GM19372 (cell line): ENCODE results near the gene PKD1L1.

Experiments
- ATAC-seq: cut with Tn5 transposase; IDR thresholded peaks from one replicate; pipeline ENCODE4 v1.9.1; 2021; ENCODE audit warnings: mild to moderate bottlenecking, low read depth, moderate library complexity; ENCODE audit not compliant: unreplicated experiment

The PKD1L1 gene

DNA sequence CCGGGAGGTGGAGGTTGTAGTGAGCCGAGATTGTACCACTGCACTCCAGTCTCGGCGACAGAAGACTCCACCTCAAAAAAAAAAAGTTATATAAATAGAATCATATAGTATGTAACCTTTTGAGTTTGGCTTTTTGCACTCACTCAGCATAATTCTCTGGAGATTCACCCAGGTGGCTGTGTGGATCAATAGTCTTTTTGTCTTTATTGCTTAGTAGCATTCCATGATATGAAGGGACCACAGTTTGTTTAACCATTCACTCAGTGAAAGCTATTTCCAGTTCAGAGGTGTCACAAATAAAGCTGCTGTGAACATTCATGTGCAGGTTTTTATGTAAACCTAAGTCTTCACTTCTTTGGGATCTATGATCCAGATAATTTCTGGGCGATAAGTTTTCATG is 167.7 kb downstream of the PKD1L1 start:
- no peak for ATAC-seq

- ATAC-seq: no peak
These were observed 168.9 kb downstream of the PKD1L1 start for GRCh38 chr7:47779341-47779771.

DNA sequence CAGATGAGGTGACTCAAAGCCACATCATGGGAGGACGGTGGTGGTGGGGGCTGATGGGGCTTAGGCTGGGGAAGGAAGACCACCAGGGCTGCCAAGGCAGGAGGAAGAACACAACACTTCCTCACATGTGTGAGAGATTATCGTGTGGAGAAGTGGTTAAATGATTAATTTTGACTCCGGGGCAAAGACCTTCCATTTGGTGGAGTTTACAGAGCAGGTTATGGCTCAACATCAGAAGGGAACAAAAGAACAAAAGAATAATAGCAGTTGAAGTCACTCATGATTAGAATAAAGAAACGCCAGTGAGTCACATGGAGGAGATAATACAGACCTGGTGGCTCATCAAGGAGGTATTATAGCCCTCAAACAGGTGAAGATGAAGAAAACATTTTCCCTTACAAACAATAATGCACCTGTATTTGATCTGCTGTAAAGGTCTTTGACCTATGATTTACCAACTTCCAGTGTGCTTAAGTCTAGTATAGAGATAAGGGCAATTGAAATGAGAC is 170.1 kb downstream of the PKD1L1 start:
- ATAC-seq: no peak

GRCh38 chr7:47777531-47778152 is 170.6 kb downstream of the PKD1L1 start:
- no peak for ATAC-seq

DNA sequence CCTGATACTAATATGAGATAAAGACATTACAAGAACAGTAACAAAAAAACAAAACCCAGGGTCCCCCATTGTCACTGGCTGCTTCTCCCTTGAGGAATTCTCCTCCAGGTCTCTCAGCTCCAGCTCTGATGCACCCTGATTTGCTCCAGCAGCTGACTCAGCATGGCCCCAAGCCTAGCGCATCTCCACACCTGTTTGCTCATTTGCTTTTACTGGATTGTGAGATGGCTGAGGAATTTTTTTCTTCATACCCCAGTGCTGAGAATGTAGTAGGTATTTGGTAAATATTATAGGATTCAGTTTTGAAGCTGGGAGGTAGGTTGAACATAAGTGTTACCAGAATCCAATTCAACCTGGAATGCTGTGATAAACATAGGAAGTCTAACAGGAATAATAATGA is 171.9 kb downstream of the PKD1L1 start:
- ATAC-seq: no peak

GRCh38 chr7:47775238-47775637 is 173.0 kb downstream of the PKD1L1 start:
- ATAC-seq: no peak

DNA sequence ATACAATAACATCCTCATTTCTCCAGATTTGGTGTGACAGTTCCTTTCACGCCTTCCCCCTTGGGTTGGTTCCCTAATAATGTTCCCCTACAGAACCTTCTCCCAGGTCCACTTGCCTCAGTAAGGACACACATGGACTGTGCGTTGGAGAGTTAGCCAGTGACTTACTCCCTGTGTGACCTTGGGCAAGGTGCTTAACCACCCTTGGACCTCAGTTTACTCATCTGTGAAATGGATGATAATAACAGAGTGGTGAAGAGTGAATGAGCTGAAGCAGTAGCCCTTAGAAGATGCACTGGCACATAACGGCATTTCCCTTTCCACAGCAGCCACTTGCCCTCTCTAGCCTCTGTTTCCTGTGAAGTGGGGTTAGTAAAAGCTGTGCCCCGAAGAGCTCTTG is 175.8 kb downstream of the PKD1L1 start:
- no peak for ATAC-seq

DNA sequence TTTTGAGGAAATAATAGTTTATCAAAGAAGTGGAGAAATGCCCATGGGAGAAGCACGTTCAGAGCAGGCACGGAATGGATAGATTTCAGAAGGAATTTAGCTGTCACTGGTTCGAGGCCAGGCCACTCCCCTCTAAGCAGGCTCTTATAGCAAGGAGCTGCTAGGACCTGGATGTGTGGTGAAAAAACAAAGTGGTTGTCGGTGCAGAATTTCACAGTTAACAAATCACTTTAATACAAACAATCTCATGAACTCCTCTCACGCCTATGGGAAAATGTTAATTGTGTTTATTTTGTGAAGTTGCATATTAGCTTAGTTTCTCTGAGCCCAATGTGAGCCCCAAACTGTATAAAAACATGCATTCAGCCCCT is 176.3 kb downstream of the PKD1L1 start:
- ATAC-seq: no peak

GRCh38 chr7:47771336-47771989 is 176.8 kb downstream of the PKD1L1 start:
- ATAC-seq: no peak

DNA sequence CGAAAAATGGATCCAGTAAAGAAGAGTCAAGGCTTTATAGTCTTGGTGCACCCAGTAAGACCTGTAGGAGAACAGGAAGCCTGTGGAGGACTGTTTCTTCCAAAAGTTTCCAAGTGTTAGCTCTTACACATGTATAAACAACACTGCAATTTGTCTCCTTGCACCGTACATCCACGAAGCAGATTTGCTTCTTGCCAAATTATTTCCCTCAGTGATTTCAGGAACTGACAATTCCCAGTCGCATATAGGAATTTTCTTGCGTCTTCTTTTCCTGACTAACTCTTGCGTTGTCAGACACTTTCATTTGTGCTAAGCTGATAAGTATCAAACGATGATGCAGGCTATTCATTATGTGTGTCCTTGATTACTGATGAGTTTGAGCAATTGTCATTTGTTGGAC is 182.1 kb downstream of the PKD1L1 start:
- no peak for ATAC-seq

DNA sequence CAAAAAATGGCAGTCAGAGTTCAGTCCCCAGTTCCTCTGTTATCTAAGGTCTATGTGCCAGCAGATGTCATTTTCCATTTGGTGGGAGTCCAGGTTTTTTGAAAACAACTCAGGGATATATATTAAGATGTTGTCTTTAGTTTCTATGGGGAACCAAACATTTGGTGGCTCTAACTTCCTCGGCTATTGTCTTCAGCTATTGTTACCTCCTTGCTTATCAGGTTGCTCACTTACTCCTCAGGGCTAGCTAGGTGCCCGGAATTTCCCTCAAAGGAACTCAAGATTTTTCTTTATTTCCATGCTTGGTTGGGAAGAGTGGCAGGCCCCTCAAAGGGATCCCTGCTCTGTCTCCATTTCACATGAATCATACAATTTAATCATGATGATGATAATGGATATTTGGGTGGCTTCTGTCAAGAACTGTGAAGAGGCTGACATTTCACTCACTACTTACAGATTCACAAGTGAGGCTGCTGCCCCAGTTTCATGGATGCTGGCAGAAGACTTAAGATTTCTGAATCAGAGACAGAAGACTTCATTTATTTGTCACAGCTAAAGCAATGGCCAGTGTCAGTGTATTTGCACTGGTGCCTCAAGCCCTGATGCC is 182.8 kb downstream of the PKD1L1 start:
- ATAC-seq: no peak

GRCh38 chr7:47764746-47765145 is 183.5 kb downstream of the PKD1L1 start:
- no peak for ATAC-seq

DNA sequence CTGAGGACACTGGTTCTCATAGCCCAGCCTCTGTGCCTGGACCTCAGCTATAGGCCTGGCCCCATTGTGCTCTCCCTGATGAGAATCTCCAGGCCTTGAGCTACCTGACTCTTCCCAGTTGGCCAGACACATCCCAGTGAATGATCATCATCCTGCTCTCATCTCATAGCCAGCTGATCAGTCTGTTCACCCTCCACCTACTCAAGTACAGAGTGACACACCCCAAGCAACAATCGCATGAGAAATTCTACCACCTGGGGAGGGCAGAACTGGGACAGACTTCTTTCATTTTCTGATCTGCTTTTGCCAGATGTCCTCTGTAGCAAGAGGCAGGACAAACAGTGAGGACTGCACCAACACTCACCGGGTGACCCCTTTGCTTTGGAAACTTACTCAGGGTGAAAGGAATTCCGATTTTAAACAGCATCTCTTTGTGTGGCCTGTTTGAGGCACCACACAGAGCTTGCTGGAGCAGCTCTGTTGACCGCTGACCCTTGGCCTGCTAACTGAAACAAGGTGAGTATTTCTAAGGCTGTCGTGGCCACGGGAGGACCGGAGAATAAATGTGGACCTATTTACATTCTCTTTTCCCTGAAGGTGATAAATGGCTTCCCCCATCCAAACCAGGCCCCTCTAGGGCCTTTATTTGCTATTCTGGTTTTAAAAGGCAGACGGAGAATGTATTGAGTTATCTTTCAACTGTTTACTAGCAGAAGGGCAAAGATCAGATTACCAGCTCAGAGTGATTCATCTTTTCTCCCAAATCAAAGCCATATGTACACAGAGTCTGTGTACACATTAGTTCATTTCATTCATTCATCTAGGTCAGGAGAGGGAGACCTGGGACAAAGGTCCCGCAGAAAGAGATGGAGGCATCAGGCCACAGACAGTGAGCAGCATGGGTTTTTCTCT is 184.9 kb downstream of the PKD1L1 start:
- ATAC-seq: no peak

DNA sequence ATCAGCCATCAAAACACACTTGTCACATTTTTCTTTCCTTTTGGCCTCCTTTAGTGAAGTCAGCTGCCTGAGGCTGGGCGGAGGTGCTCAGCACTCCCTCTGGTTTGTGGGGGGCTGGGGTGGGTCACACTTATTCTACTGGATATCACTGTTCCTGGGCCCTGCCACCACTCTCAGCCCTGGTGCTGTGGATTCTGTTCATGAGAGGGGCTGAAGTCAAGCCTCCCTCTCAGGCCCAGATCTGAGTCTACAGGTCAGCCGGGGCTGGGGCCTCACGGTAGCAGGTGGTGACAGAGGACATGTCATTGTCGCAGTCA is 185.6 kb downstream of the PKD1L1 start:
- ATAC-seq: no peak

DNA sequence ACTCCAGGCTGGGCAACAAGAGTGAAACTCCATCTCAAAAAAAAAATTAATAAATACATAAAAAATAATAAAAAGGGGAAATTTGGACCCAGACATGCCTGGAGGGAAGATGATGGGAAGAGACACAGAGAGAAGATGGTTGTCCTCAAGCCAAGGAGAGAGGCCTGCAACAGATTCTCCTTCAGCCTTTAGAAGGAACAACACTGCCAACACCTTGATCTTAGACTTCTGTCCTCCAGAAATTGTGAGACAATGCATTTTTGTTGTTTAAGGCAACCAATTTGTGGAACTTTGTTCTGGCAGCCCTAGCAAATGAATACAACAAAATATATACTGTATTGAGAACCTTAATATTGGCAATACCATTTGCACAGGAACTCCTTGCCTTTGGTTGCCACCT is 186.1 kb downstream of the PKD1L1 start:
- ATAC-seq: no peak

GRCh38 chr7:47759056-47759706 is 189.1 kb downstream of the PKD1L1 start:
- ATAC-seq: no peak

DNA sequence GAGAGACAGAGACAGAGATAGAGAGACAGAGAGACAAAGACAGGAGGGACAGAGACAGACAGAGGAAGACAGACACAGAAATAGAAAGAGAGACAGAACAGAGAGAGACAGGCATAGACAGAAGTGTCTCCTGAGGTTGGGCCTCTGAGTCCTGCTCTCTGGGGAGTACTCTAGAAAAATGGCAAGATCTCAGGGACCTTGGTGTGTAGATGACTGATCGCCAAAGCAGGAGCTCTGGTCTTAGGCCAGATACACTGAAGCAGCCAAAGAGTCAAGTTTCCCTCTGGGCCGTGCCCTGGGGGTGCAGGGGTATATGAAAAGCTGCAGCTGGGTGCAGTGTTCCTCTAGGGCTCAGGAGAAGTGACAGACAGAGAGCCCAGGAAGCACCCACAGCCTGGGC is 189.7 kb downstream of the PKD1L1 start:
- no peak for ATAC-seq

DNA sequence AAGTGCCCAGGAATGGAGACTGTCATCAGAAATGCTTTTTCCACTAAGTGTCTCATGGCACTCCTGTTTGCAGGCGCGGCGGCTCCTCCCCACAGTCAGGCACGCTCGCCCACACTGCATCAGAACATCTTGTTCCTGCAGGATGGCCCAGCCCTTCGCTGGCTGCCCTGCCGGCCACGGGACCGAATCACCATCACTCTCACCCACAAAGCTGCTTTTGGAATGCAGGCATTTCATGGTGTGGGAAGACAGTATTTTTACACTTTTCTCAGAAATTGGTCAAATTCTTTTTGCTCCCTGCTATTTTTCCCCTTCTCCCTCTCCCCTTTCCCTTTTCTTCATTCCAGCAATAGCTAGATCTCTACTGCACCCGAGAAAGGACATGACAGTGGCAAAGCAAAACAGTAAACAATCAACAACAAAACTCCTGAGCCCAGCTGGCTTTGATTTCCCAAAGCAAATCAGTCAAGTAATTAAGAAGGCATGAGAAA is 190.3 kb downstream of the PKD1L1 start:
- no peak for ATAC-seq

DNA sequence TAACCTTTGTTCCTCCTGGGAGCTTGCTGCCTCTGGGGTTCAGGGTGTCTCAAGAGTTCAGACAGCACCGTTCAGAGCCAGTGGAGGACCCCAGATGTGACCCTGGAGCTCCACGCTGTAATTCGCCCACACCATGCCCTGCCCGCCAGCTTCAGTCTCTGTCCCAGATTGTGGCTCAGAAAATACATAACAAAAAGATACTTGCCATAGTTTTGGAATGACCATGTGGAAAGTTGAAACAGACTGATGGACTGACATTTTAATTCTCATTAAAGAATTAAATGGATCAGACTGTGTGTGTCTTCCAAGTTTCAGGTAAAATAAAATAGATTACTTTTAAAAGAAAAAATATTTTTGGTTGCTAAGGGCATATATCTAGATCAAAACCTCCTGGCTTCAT is 191.6 kb downstream of the PKD1L1 start:
- ATAC-seq: no peak

DNA sequence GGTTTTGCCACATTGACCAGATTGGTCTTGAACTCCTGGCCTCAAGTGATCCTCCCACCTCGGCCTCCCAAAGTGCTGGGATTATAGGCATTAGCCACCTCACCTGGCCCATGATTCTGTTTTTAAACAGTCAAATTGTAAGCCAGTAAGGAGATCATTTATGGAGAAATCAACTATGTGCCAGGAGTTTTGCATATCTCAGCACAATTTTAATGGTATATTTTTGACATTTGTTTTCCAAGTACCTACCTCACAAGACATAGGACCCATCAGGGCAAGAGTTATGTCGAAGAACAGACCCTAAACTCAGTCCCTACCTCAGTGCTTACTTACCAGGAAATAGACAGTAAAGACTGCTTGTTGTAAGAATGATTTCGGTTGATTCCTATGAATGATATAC is 193.0 kb downstream of the PKD1L1 start:
- no peak for ATAC-seq
